Measurements from ENCODE around the gene RNASEH2C. TPM values are rescaled to one million over a fixed set of nuclear protein-coding genes. Genes with fewer than 3 reads are reported as not detected.
A peak's percentile ranks its signal among the peaks of the same experiment; 100 is the strongest.

RNASEH2C gene
- total and polyA plus RNA-seq, 2 of the 13 experiments (the other 11 are each of a cell fraction or from before 2014, with no cell fraction given), result 27.4 to 50.9 TPM

DNA sequence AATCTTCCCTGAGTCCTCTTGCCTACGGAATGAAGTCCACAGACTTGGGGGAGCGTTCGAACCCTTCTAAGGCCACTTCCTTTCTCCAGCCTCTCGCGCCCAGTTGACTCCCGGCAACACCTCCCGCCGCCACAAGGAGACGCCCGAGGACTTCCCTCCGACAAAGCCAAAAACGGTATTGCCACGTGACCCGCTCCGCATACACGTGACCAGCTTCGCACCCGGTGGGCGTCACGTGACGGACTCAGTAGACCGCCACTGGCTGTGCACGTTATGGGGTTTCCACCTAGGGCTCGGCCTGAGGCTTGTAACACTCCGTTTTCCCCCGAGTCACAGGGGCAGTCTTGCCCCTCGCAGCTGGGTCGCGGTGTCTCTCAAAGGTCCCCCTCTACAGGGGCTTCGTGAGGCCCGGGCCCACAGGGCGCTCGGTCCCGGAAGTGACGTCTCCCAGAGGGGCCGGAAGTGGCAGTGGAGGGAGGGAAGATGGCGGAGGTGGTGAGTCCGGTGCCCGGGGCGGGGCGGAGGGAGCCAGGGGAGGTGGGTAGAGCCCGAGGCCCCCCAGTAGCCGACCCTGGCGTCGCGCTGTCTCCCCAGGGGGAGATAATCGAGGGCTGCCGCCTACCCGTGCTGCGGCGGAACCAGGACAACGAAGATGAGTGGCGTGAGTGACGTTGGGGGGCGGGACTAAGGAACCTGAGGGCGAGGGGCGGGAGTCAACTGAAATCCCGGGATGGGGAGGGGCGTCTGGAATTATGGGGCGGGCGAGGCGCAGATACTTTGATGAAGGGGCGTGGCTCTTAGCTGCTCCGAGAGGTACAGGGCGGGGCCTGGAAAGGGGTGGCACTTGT is 8.6 kb downstream of the RNASEH2C start, which contains the start of gene KAT5 (continued):
- TF ChIP-seq ZNF460 (CRISPR knock-in tag; IDR thresholded peaks at IDR 0.05; ENCODE audit: borderline replicate concordance) (peak; percentile 68; the same call in 1 of the 2 replicates), IRF2 (CRISPR knock-in tag; IDR thresholded peaks at IDR 0.05) (peak; percentile 87), ATF1 (CRISPR knock-in tag; IDR thresholded peaks at IDR 0.05) (peak; percentile 97), YY1 (IDR thresholded peaks at IDR 0.05; ENCODE audit: insufficient read depth, insufficient replicate concordance, low read depth, low read length) (peak; percentile 96), ZMYM2 (CRISPR knock-in tag; IDR thresholded peaks at IDR 0.05) (peak; percentile 88), ZNF292 (CRISPR knock-in tag; IDR thresholded peaks at IDR 0.05; ENCODE audit: borderline replicate concordance, low read depth) (no peak), ZNF101 (CRISPR knock-in tag; IDR thresholded peaks at IDR 0.05; ENCODE audit: borderline replicate concordance, low read depth) (peak; percentile 40; the same call in 1 of the 2 replicates), ZNF567 (CRISPR knock-in tag; IDR thresholded peaks at IDR 0.05; ENCODE audit: borderline replicate concordance) (peak; percentile 37; the same call in 1 of the 2 replicates), ZNF556 (CRISPR knock-in tag; IDR thresholded peaks at IDR 0.05; ENCODE audit: borderline replicate concordance) (no peak; the same call in 1 of the 2 replicates), TCF7 (IDR thresholded peaks at IDR 0.05; ENCODE audit: low read depth) (no peak), TOPORS (CRISPR knock-in tag; IDR thresholded peaks at IDR 0.05) (peak; percentile 88; the same call in 1 of the 2 replicates), AHR (CRISPR knock-in tag; IDR thresholded peaks at IDR 0.05) (peak; percentile 92; the same call in 1 of the 2 replicates), NR2F2 (IDR thresholded peaks at IDR 0.05; ENCODE audit: borderline replicate concordance, low read depth) (no peak), HBP1 (CRISPR knock-in tag; IDR thresholded peaks at IDR 0.05; ENCODE audit: low read depth) (peak; percentile 75; the same call in 1 of the 2 replicates), ONECUT2 (CRISPR knock-in tag; IDR thresholded peaks at IDR 0.05) (no peak), THYN1 (CRISPR knock-in tag; IDR thresholded peaks at IDR 0.05; ENCODE audit: borderline replicate concordance, low read depth) (no peak), SOX13 (IDR thresholded peaks at IDR 0.05) (no peak), SOX13 (CRISPR knock-in tag; conservative IDR thresholded peaks at IDR 0.05 in 1 of 2, IDR thresholded peaks at IDR 0.05 in 1 of 2) (peak in 1 of 2 experiments; percentile 34; a peak in 1 of 4 replicates), MAFK (conservative IDR thresholded peaks at IDR 0.05 in 1 of 2, IDR thresholded peaks at IDR 0.05 in 1 of 2; ENCODE audit: low read length in 2 of 2) (no peak), REL (CRISPR knock-in tag; conservative IDR thresholded peaks at IDR 0.05) (peak; percentile 90), ZFP90 (CRISPR knock-in tag; IDR thresholded peaks at IDR 0.05; ENCODE audit: borderline replicate concordance) (peak; percentile 90; the same call in 1 of the 2 replicates), CC2D1A (CRISPR knock-in tag; IDR thresholded peaks at IDR 0.05) (no peak), CAMTA2 (CRISPR knock-in tag; IDR thresholded peaks at IDR 0.05; ENCODE audit: borderline replicate concordance) (peak; percentile 99)
- TF ChIP-seq, protein P1, sequence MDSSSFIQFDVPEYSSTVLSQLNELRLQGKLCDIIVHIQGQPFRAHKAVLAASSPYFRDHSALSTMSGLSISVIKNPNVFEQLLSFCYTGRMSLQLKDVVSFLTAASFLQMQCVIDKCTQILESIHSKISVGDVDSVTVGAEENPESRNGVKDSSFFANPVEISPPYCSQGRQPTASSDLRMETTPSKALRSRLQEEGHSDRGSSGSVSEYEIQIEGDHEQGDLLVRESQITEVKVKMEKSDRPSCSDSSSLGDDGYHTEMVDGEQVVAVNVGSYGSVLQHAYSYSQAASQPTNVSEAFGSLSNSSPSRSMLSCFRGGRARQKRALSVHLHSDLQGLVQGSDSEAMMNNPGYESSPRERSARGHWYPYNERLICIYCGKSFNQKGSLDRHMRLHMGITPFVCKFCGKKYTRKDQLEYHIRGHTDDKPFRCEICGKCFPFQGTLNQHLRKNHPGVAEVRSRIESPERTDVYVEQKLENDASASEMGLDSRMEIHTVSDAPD (CRISPR knock-in tag; IDR thresholded peaks at IDR 0.05), result peak; percentile 87
- TF ChIP-seq, protein P2, sequence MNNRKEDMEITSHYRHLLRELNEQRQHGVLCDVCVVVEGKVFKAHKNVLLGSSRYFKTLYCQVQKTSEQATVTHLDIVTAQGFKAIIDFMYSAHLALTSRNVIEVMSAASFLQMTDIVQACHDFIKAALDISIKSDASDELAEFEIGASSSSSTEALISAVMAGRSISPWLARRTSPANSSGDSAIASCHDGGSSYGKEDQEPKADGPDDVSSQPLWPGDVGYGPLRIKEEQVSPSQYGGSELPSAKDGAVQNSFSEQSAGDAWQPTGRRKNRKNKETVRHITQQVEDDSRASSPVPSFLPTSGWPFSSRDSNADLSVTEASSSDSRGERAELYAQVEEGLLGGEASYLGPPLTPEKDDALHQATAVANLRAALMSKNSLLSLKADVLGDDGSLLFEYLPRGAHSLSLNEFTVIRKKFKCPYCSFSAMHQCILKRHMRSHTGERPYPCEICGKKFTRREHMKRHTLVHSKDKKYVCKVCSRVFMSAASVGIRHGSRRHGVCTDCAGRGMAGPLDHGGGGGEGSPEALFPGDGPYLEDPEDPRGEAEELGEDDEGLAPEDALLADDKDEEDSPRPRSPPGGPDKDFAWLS (CRISPR knock-in tag; IDR thresholded peaks at IDR 0.05; ENCODE audit: borderline replicate concordance), result no peak
